Measurements from ENCODE around the gene GFI1B. TPM values are rescaled to one million over a fixed set of nuclear protein-coding genes. Genes with fewer than 3 reads are reported as not detected.

GFI1B gene
- total and polyA plus RNA-seq, 2 experiments from 2014 or later = 0.10 TPM; not detected in 1

GRCh38 chr9:132969783-132970182 is 8.7 kb upstream of the GFI1B start:
- Histone ChIP-seq H3K27me3 (peaks cover 4% of the 10 kb centered on the region), H3K4me2 (no peak overlapping the region), H3K4me3 (no peak overlapping the region), H3K79me2 (no peaks in the 10 kb centered on the region), H2AFZ (no peak overlapping the region), H3K36me3 (replicated peaks; ENCODE audit: insufficient read depth, low read depth) (no peaks in the 10 kb centered on the region), H3K9me2 (replicated peaks; ENCODE audit: insufficient read depth) (no peaks in the 10 kb centered on the region), H3K4me1 (ENCODE audit: insufficient read depth) (peaks cover 3% of the 10 kb centered on the region), H4K20me1 (ENCODE audit: insufficient read depth, poor library complexity, severe bottlenecking) (no peaks in the 10 kb centered on the region), H3K27ac (no peak overlapping the region), H3K9me3 (ENCODE audit: low read depth) (no peaks in the 10 kb centered on the region)
- TF ChIP-seq EZH2 (IDR thresholded peaks at IDR 0.05; ENCODE audit: borderline replicate concordance) (no peak), EZH2phosphoT487 (IDR thresholded peaks at IDR 0.05; ENCODE audit: low read depth, severe bottlenecking, unreplicated experiment) (no peak), CTCF (IDR thresholded peaks at IDR 0.05; ENCODE audit: poor library complexity) (no peak)
- 82% methylated on average over 7 of the region's 7 CpGs for WGBS (ENCODE audit: low lambda C conversion rate, missing lambda C conversion rate)
- DNase-seq (ENCODE audit: low spot score) = no peak

GRCh38 chr9:132970324-132971062 is 8.0 kb upstream of the GFI1B start:
- DNase-seq (ENCODE audit: low spot score) = peak; percentile 44
- no peaks in the 10 kb centered on the region for H4K20me1 ChIP-seq (ENCODE audit: insufficient read depth, poor library complexity, severe bottlenecking)
- no peaks in the 10 kb centered on the region for H3K9me2 ChIP-seq (replicated peaks; ENCODE audit: insufficient read depth)
- peaks cover 11% of the 10 kb centered on the region for H3K27me3 ChIP-seq
- H3K4me3 ChIP-seq = no peak overlapping the region
- no peak overlapping the region for H2AFZ ChIP-seq
- no peak overlapping the region for H3K4me2 ChIP-seq
- peaks cover 3% of the 10 kb centered on the region for H3K4me1 ChIP-seq (ENCODE audit: insufficient read depth)
- H3K9me3 ChIP-seq (ENCODE audit: low read depth) = no peaks in the 10 kb centered on the region
- WGBS (ENCODE audit: low lambda C conversion rate, missing lambda C conversion rate) = 86% methylated on average over 16 of the region's 16 CpGs
- H3K79me2 ChIP-seq = no peaks in the 10 kb centered on the region
- no peaks in the 10 kb centered on the region for H3K36me3 ChIP-seq (replicated peaks; ENCODE audit: insufficient read depth, low read depth)
- no peak for TF ChIP-seq CTCF (IDR thresholded peaks at IDR 0.05; ENCODE audit: poor library complexity)
- no peak for TF ChIP-seq EZH2 (IDR thresholded peaks at IDR 0.05; ENCODE audit: borderline replicate concordance)
- peak overlapping the region; percentile 73 for H3K27ac ChIP-seq

DNA sequence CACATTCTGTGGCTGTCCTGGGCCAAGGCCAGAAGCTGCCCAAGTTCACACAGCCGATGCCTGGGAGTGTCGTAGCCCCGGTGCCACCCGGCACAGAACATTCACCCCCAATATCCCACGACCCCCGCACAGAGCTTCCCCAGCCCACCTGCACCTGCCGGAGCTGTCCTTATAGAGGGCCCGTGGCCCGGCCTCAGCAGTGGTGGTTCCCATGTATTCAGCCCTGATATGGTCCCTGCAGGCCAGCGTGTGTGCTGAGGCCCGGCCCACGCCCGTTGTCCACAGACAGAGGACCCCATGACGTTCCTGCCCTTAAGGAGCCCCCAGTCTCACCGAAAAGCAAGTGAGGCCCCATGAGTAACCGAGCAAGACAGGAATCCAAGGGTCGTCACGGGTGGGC is 5.3 kb upstream of the GFI1B start:
- no peak overlapping the region for H2AFZ ChIP-seq
- H3K27me3 ChIP-seq = peaks cover 19% of the 10 kb centered on the region
- H3K4me2 ChIP-seq = no peak overlapping the region
- H3K4me3 ChIP-seq = no peak overlapping the region
- TF ChIP-seq EZH2 (IDR thresholded peaks at IDR 0.05; ENCODE audit: borderline replicate concordance) = no peak
- no peak for TF ChIP-seq CTCF (IDR thresholded peaks at IDR 0.05; ENCODE audit: poor library complexity)
- TF ChIP-seq EZH2phosphoT487 (IDR thresholded peaks at IDR 0.05; ENCODE audit: low read depth, severe bottlenecking, unreplicated experiment) = no peak
- no peak overlapping the region for H3K27ac ChIP-seq
- H3K9me3 ChIP-seq (ENCODE audit: low read depth) = no peaks in the 10 kb centered on the region
- no peaks in the 10 kb centered on the region for H4K20me1 ChIP-seq (ENCODE audit: insufficient read depth, poor library complexity, severe bottlenecking)
- no peaks in the 10 kb centered on the region for H3K9me2 ChIP-seq (replicated peaks; ENCODE audit: insufficient read depth)
- no peaks in the 10 kb centered on the region for H3K36me3 ChIP-seq (replicated peaks; ENCODE audit: insufficient read depth, low read depth)
- H3K79me2 ChIP-seq = no peaks in the 10 kb centered on the region
- WGBS (ENCODE audit: low lambda C conversion rate, missing lambda C conversion rate) = 86% methylated on average over 18 of the region's 18 CpGs
- H3K4me1 ChIP-seq (ENCODE audit: insufficient read depth) = peaks cover 7% of the 10 kb centered on the region
- no peak for DNase-seq (ENCODE audit: low spot score)

Data from hepatocyte (in vitro differentiated cells).